ENCODE measurements around the gene TGFBR3.

Gene TGFBR3

DNA sequence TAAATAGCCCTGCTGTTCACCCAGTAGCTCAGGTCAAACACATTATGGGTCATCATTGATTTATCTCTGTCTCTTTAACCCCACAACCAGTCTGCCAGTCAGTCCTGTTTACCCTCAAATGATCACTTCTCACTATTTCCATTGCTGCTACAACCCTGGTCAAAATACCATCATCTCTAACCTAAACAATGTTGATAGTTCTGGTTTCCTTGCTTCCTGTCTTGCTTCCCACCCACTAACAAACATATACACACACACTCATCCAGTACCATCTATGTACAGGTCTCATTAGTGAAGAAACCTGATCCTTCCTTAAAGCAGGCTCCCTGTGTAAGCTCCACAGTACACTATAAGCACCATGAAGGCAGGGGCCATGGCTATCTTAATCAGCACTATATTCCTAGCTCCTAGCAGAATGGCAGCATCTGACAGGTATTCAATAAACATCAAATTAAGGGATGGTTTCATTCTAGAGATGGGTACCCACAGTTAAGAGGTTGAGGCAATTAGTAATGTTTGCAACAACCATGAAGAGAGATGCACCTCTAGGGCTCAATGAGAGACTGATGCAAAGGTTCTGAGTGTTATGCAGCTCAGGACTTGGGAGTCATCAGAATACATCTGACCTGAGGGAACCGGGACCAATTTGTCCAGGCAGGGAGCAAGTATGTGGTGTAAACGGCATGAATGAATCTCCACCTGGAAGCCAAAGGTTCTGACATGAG is 10.0 kb upstream of the TGFBR3 start:
- H3K4me1 ChIP-seq (ENCODE audit: control insufficient read depth, insufficient read depth, low read length), result peaks cover 4% of the 10 kb centered on the region; the same call in 1 of the 2 replicates
- no peaks in the 10 kb centered on the region for H3K36me3 ChIP-seq (ENCODE audit: control insufficient read depth in 2 of 2, insufficient read depth in 1 of 2, low read length in 2 of 2)
- TF ChIP-seq ZNF623 (tag by site-specific recombination; IDR thresholded peaks at IDR 0.05), result no peak
- TF ChIP-seq TRIM28 (IDR thresholded peaks at IDR 0.05; ENCODE audit: borderline replicate concordance, low read length), result peak; percentile 95
- TF ChIP-seq, protein P1, sequence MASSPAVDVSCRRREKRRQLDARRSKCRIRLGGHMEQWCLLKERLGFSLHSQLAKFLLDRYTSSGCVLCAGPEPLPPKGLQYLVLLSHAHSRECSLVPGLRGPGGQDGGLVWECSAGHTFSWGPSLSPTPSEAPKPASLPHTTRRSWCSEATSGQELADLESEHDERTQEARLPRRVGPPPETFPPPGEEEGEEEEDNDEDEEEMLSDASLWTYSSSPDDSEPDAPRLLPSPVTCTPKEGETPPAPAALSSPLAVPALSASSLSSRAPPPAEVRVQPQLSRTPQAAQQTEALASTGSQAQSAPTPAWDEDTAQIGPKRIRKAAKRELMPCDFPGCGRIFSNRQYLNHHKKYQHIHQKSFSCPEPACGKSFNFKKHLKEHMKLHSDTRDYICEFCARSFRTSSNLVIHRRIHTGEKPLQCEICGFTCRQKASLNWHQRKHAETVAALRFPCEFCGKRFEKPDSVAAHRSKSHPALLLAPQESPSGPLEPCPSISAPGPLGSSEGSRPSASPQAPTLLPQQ (tag by site-specific recombination; IDR thresholded peaks at IDR 0.05), result peak; percentile 93
- peak; percentile 36; the same call in 1 of the 2 replicates for TF ChIP-seq ZBTB17 (tag by site-specific recombination; IDR thresholded peaks at IDR 0.05)
- no peak for TF ChIP-seq ZNF785 (tag by site-specific recombination; IDR thresholded peaks at IDR 0.05)
- peak; percentile 58 for TF ChIP-seq ZFP69B (tag by site-specific recombination; IDR thresholded peaks at IDR 0.05)
- TF ChIP-seq ZFHX2 (tag by site-specific recombination; conservative IDR thresholded peaks at IDR 0.05), result 0 out of 2 replicates have a peak, but pooled peaks have one; percentile 10
- peak; percentile 43; the same call in 1 of the 2 replicates for TF ChIP-seq OSR2 (tag by site-specific recombination; IDR thresholded peaks at IDR 0.05)
- H3K27ac ChIP-seq (ENCODE audit: extremely low read depth, low read depth, low read length), result no peak overlapping the region
- no peak overlapping the region for H3K4me3 ChIP-seq (ENCODE audit: low read depth, low read length)
- no peaks in the 10 kb centered on the region for H3K9me3 ChIP-seq (ENCODE audit: control insufficient read depth, insufficient read depth, low read depth, low read length)
- ChIA-PET CTCF (no interaction called here), POLR2A (interaction anchor here (1.1 kb wide), 1 partner anchor 10 kb away, joined by 3 read pairs; the partner anchor contains the start of gene TGFBR3)

DNA sequence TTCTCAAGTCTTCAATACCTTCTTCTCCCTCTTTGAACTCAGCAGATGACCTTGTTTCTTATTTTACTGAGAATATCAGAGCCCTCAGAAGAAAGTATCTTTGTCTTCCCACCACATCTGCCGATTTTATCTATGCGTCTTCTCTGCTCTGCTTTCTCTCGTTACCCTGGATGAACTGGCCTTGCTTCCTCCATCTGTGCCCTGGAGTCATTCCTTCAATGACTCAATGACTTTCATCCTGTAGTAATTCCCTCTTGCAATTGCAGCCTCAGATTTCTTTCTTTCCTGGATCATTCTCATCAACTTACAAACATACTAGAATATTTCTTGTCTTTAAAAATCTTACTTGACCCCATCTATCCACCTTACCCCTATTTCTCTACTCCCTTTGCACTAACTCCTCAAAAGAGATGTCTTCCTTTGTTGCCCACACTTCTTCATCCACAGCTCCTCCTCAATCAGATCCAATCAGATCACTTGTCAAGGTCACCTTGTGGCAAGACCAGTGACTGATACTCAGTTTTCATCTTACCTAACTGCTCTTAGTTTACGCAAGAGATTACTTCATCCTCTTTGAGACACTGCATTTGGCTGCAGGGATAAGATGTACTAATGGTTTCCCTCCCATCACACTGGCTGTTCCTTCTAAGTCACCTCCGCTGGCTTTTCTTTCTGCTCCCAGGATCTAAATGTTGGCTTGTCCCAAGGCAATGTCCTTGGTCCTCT is 8.2 kb upstream of the TGFBR3 start:
- no peak for TF ChIP-seq EGR2 (tag by site-specific recombination; IDR thresholded peaks at IDR 0.05; ENCODE audit: low read depth)
- no peak for TF ChIP-seq ZNF433 (tag by site-specific recombination; IDR thresholded peaks at IDR 0.05; ENCODE audit: low read depth)
- TF ChIP-seq ZNF223 (tag by site-specific recombination; IDR thresholded peaks at IDR 0.05), result no peak
- no peak for TF ChIP-seq ZNF621 (tag by site-specific recombination; IDR thresholded peaks at IDR 0.05)
- TF ChIP-seq KLF7 (tag by site-specific recombination; IDR thresholded peaks at IDR 0.05; ENCODE audit: borderline replicate concordance), result no peak
- no peak for TF ChIP-seq ZNF10 (tag by site-specific recombination; IDR thresholded peaks at IDR 0.05)
- no peak for TF ChIP-seq KLF1 (tag by site-specific recombination; IDR thresholded peaks at IDR 0.05)
- TF ChIP-seq ZNF335 (tag by site-specific recombination; conservative IDR thresholded peaks at IDR 0.05), result no peak
- TF ChIP-seq, protein P2, sequence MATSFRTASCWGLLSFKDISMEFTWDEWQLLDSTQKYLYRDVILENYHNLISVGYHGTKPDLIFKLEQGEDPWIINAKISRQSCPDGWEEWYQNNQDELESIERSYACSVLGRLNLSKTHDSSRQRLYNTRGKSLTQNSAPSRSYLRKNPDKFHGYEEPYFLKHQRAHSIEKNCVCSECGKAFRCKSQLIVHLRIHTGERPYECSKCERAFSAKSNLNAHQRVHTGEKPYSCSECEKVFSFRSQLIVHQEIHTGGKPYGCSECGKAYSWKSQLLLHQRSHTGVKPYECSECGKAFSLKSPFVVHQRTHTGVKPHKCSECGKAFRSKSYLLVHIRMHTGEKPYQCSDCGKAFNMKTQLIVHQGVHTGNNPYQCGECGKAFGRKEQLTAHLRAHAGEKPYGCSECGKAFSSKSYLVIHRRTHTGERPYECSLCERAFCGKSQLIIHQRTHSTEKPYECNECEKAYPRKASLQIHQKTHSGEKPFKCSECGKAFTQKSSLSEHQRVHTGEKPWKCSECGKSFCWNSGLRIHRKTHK (tag by site-specific recombination; IDR thresholded peaks at IDR 0.05), result no peak
- TF ChIP-seq ZBTB7A (tag by site-specific recombination; IDR thresholded peaks at IDR 0.05; ENCODE audit: low read depth), result no peak
- TF ChIP-seq, protein P3, sequence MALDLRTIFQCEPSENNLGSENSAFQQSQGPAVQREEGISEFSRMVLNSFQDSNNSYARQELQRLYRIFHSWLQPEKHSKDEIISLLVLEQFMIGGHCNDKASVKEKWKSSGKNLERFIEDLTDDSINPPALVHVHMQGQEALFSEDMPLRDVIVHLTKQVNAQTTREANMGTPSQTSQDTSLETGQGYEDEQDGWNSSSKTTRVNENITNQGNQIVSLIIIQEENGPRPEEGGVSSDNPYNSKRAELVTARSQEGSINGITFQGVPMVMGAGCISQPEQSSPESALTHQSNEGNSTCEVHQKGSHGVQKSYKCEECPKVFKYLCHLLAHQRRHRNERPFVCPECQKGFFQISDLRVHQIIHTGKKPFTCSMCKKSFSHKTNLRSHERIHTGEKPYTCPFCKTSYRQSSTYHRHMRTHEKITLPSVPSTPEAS (tag by site-specific recombination; IDR thresholded peaks at IDR 0.05), result no peak
- TF ChIP-seq ZNF16 (tag by site-specific recombination; IDR thresholded peaks at IDR 0.05; ENCODE audit: low read depth), result no peak
- TF ChIP-seq, protein P4, sequence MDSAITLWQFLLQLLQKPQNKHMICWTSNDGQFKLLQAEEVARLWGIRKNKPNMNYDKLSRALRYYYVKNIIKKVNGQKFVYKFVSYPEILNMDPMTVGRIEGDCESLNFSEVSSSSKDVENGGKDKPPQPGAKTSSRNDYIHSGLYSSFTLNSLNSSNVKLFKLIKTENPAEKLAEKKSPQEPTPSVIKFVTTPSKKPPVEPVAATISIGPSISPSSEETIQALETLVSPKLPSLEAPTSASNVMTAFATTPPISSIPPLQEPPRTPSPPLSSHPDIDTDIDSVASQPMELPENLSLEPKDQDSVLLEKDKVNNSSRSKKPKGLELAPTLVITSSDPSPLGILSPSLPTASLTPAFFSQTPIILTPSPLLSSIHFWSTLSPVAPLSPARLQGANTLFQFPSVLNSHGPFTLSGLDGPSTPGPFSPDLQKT (IDR thresholded peaks at IDR 0.05; ENCODE audit: borderline replicate concordance, low read depth, low read length), result no peak
- TF ChIP-seq, protein P5, sequence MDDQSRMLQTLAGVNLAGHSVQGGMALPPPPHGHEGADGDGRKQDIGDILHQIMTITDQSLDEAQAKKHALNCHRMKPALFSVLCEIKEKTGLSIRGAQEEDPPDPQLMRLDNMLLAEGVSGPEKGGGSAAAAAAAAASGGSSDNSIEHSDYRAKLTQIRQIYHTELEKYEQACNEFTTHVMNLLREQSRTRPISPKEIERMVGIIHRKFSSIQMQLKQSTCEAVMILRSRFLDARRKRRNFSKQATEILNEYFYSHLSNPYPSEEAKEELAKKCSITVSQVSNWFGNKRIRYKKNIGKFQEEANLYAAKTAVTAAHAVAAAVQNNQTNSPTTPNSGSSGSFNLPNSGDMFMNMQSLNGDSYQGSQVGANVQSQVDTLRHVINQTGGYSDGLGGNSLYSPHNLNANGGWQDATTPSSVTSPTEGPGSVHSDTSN (CRISPR knock-in tag; IDR thresholded peaks at IDR 0.05), result no peak
- no peak for TF ChIP-seq ZBTB17 (tag by site-specific recombination; IDR thresholded peaks at IDR 0.05)
- TF ChIP-seq ZNF624 (tag by site-specific recombination; IDR thresholded peaks at IDR 0.05), result no peak
- no peak for TF ChIP-seq ZNF391 (tag by site-specific recombination; IDR thresholded peaks at IDR 0.05; ENCODE audit: borderline replicate concordance, low read depth)
- TF ChIP-seq, protein P1 (tag by site-specific recombination; IDR thresholded peaks at IDR 0.05), result no peak
- TF ChIP-seq ZNF416 (tag by site-specific recombination; IDR thresholded peaks at IDR 0.05), result no peak
- CTCF ChIA-PET, result no interaction called here
- H3K4me1 ChIP-seq (ENCODE audit: control insufficient read depth, insufficient read depth, low read length), result peaks cover 4% of the 10 kb centered on the region; the same call in 1 of the 2 replicates

More for the DNA sequence above, 8.2 kb upstream of the TGFBR3 start:
- Histone ChIP-seq H3K36me3 (ENCODE audit: control insufficient read depth in 2 of 2, insufficient read depth in 1 of 2, low read length in 2 of 2) (no peaks in the 10 kb centered on the region), H3K9me3 (ENCODE audit: control insufficient read depth, insufficient read depth, low read depth, low read length) (no peaks in the 10 kb centered on the region), H3K4me3 (ENCODE audit: low read depth, low read length) (no peak overlapping the region), H3K27ac (ENCODE audit: extremely low read depth, low read depth, low read length) (no peak overlapping the region)
- POLR2A ChIA-PET, result no interaction called here
